NCI-H2171 (cell line): ENCODE measurements around the gene CEND1.

Source experiments
- DNase-seq: peaks from one replicate; lab custom pipeline; 2025; lab: John Stamatoyannopoulos, UW

The CEND1 gene

GRCh38 chr11:777288-778255 is 12.3 kb downstream of the CEND1 start, which contains the start of gene GATD1:
GATD1 (minus strand) TSS chr11:777487; CDS start chr11:777462, 25 bp downstream.
- DNase-seq = peak; percentile 45

DNA sequence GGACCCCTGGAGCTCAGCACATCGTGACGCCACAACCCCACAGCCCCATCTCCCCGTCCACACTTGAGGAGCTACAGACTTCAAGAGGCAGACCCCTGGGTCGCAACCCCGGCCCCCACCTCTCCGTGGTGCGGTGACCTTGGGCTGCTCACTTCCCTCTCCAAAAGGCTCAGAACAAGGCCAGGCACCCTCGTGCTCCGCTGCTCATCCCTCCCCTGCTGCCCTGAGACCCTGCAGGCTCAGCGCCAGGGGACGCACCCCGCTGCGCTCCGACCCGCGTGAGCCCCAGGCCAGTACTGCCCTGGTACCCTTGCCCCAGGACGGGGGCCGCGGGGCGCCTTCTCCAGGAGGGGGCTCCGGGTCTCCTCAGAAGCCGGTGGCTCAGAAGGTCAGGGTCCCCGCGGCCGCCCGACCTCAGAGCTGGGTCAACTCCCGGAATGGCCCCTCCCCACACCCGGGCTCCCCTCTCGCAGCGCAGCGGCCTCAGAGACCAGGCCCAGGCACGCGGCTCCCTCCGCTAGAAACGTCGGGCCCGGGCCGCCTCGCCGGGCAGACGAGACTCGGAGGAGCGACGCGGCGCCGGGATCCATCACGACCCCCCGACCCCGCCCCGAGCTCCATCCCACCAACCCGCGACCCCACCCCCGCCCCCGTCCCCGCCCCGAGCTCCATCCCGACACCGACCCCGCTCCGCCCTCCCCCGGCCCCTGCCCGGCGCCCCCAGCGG is 13.2 kb downstream of the CEND1 start:
- DNase-seq = no peak

DNA sequence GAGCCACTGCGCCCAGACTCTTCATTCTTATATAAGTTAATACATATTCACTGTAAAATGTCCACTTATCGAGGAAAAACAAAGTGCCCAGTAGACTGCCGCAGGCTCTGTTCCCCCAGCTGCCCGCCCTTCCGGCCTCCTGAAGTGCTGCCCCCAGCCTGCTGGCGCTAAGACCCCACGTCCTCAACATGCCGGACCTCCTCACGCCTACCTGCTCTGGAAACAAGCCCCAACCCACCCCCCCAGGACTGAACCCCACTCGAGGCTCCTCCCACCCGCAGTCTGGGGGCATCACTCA is 13.7 kb downstream of the CEND1 start:
- DNase-seq = no peak

- no peak for DNase-seq
Measured at GRCh38 chr11:774873-775592, 14.9 kb downstream of the CEND1 start.

GRCh38 chr11:773830-774229 is 16.1 kb downstream of the CEND1 start:
- DNase-seq = no peak

DNA sequence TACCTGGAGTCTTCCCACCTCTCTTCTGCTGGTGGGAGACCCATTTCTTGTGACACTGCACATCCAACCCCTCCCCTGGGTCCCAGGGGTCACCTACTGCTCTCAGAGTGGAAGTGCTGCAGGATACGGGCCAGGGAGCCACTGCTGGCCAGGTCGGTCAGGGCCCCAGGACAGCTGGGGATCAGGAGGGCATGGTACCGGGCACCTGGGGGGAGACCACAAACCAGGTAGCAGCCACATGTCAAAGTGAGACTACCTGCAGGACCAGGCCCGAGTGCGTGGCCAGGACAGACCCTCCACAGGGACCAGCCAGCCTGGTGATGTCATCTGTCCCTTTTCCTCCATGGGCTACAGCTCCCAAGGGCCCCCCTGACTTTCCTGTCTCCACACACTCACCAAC is 16.5 kb downstream of the CEND1 start:
- DNase-seq = no peak

GRCh38 chr11:772429-773390 is 17.2 kb downstream of the CEND1 start:
- DNase-seq = no peak

DNA sequence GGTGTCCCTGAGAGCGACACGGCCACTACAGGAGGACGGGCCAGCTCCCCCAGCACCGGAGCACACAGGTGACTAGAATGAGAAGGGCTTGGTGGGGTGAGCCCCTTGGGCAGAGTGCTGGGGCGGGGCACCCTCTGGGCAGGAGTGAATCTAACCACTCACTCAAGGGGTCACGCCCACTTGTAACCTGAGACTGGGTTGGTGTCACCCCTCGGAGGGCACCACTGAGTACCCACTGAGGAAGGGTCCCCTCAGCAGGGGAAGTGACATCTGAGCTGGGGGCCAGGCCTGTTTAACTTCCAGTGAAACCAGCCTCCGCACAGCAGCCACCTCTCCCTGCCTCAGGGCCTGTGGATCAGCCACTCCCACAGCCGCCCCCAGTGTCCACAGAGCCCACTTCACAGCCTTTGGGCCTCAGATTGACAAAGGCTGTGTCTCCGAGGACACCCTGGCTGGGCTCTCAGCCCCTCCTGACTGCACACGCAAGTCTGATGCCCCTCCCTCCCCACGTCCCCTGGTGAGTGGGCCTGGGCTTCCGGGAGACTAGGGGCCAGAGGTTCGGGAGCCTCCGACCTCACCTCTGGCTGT is 18.2 kb downstream of the CEND1 start:
- no peak for DNase-seq

GRCh38 chr11:770642-771616 is 19.0 kb downstream of the CEND1 start:
- DNase-seq = no peak

GRCh38 chr11:769887-770641 is 19.8 kb downstream of the CEND1 start:
- no peak for DNase-seq

DNA sequence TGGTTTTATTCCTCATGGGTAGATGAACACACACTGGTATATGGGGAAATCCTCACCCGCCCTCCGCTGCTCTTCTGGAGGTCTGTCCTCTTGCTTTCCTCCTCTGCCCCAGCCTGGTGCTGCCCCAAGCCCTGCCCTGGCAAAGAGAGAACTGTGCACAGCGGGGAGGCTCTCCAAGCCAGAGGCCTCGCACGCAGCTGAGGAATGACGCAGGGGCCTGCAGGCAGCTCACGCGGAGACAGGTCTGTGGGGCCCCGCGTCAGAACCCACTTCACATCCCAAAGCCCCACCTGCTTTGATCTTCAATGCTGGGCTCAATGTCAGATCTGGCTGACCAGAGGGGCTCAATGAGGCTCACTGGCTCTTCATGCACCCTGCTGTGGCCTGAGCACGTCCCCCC is 22.7 kb downstream of the CEND1 start:
- DNase-seq = no peak

- no peak for DNase-seq
Measured at GRCh38 chr11:766936-767210, 23.0 kb downstream of the CEND1 start.

- DNase-seq = no peak
Measured at GRCh38 chr11:766106-766935, 23.6 kb downstream of the CEND1 start.

DNA sequence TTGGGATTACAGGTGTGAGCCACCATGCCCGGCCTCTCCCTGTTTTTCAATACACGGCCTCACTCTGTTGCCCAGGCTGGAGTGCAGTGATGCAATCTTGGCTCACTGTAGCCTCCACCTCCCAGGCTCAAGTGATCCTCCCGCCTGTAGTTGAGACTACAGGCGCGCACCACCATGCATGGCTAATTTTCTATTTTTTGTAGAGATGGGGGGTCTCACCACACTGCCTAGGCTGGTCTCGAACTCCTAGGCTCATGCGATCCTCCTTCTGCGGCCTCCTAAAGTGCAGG is 24.1 kb downstream of the CEND1 start:
- no peak for DNase-seq

GRCh38 chr11:765025-765801 is 24.7 kb downstream of the CEND1 start:
- peak; percentile 14 for DNase-seq

- DNase-seq = peak; percentile 14
Measured at GRCh38 chr11:764322-765024, 25.4 kb downstream of the CEND1 start.
